Mesendoderm (in vitro differentiated cells): Measurements from ENCODE around the gene ANO4.
A peak's percentile ranks its signal among the peaks of the same experiment; 100 is the strongest.

ENCODE experiments used
- DNase-seq: peaks from one replicate; pipeline ENCODE4 v3.0.0; 2013
- H2AK5ac ChIP-seq: 2 replicates; pipeline ENCODE4 v1.6.1; 2013; ENCODE audit warnings: low read length, inconsistent platforms
- H2BK120ac ChIP-seq: 2 replicates; pipeline ENCODE4 v1.6.1; 2013; ENCODE audit warnings: low read depth, mild to moderate bottlenecking, low read length, moderate library complexity, mixed read lengths
- H2BK15ac ChIP-seq: replicated peaks from 2 replicates; pipeline ENCODE4 v1.6.1; 2013; ENCODE audit warnings: low read depth, mild to moderate bottlenecking, moderate library complexity
- H2BK5ac ChIP-seq: 2 replicates; pipeline ENCODE4 v1.6.1; 2013; ENCODE audit warnings: low read length, inconsistent platforms
- H3K18ac ChIP-seq: 2 replicates; pipeline ENCODE4 v1.6.1; 2013; ENCODE audit warnings: mild to moderate bottlenecking, low read length, mixed read lengths
- H3K23ac ChIP-seq: one replicate; pipeline ENCODE4 v1.6.1; 2013; ENCODE audit warnings: low read length
- H3K27ac ChIP-seq: 2 replicates; pipeline ENCODE4 v1.5.1; 2013; ENCODE audit warnings: low read depth, mild to moderate bottlenecking, inconsistent platforms, low read length, moderate library complexity
- H3K27me3 ChIP-seq: 2 replicates; pipeline ENCODE4 v1.6.1; 2013; ENCODE audit warnings: low read length, control low read depth, mild to moderate bottlenecking, inconsistent platforms; ENCODE audit not compliant: insufficient read depth, poor library complexity
- H3K36me3 ChIP-seq: 2 replicates; pipeline ENCODE4 v1.6.1; 2013; ENCODE audit warnings: low read length, inconsistent platforms; ENCODE audit not compliant: control insufficient read depth, insufficient read depth
- H3K4ac ChIP-seq: one replicate; pipeline ENCODE4 v1.6.1; 2013; ENCODE audit warnings: low read depth, mild to moderate bottlenecking, low read length, moderate library complexity
- H3K4me1 ChIP-seq: 2 replicates; pipeline ENCODE4 v1.6.1; 2013; ENCODE audit warnings: low read depth, low read length, inconsistent platforms; ENCODE audit not compliant: control insufficient read depth
- H3K4me2 ChIP-seq: 2 replicates; pipeline ENCODE4 v1.6.1; 2013; ENCODE audit warnings: low read length
- H3K4me3 ChIP-seq: 2 replicates; pipeline ENCODE4 v1.5.1; 2013; ENCODE audit warnings: mild to moderate bottlenecking, low read length
- H3K56ac ChIP-seq: one replicate; pipeline ENCODE4 v1.6.1; 2013; ENCODE audit warnings: low read length
- H3K79me1 ChIP-seq: 2 replicates; pipeline ENCODE4 v1.6.1; 2013; ENCODE audit warnings: low read length, inconsistent platforms
- H3K79me2 ChIP-seq: 2 replicates; pipeline ENCODE4 v1.6.1; 2013; ENCODE audit warnings: mild to moderate bottlenecking, low read length; ENCODE audit not compliant: control insufficient read depth, insufficient read depth
- H3K9ac ChIP-seq: 2 replicates; pipeline ENCODE4 v1.6.1; 2013; ENCODE audit warnings: low read length, inconsistent platforms
- H4K5ac ChIP-seq: one replicate; pipeline ENCODE4 v1.6.1; 2013; ENCODE audit warnings: low read length
- H4K8ac ChIP-seq: one replicate; pipeline ENCODE4 v1.6.1; 2013; ENCODE audit warnings: low read depth, mild to moderate bottlenecking, control low read depth, low read length, moderate library complexity
- WGBS: extraction: QIAGEN DNeasy Blood & Tissue Kit; methylation state at CpG from one replicate; pipeline ENCODE4 v1.1.7; 2013; ENCODE audit warnings: low lambda C conversion rate, missing lambda C conversion rate; ENCODE audit not compliant: insufficient coverage; ENCODE audit errors: extremely low coverage; 5-methylcytosine and 5-hydroxymethylcytosine counted together

ANO4 gene

GRCh38 chr12:100936661-100937060 lies 142.1 kb downstream of the ANO4 start:
- DNase-seq, result no peak
- H3K27ac ChIP-seq, result peak overlapping the region; percentile 49
- H3K36me3 ChIP-seq, result no peaks in the 10 kb centered on the region
- no peak overlapping the region for H4K8ac ChIP-seq
- H3K18ac ChIP-seq, result peak overlapping the region; percentile 92
- H2BK5ac ChIP-seq, result no peak overlapping the region
- peak overlapping the region; percentile 56 for H3K56ac ChIP-seq
- H2BK120ac ChIP-seq, result no peak overlapping the region
- no peak overlapping the region for H3K4me3 ChIP-seq
- no peak overlapping the region for H3K4me2 ChIP-seq
- H3K79me2 ChIP-seq, result no peaks in the 10 kb centered on the region
- H2BK15ac ChIP-seq, result no peak overlapping the region
- H2AK5ac ChIP-seq, result no peak overlapping the region
- WGBS, result no CpG with 5 or more reads among the region's 5 CpGs
- H3K79me1 ChIP-seq, result no peaks in the 10 kb centered on the region
- H3K4ac ChIP-seq, result no peak overlapping the region
- no peaks in the 10 kb centered on the region for H3K27me3 ChIP-seq
- no peak overlapping the region for H4K5ac ChIP-seq
- H3K9ac ChIP-seq, result no peak overlapping the region
- peaks cover 9% of the 10 kb centered on the region for H3K4me1 ChIP-seq
- no peak overlapping the region for H3K23ac ChIP-seq

GRCh38 chr12:100940503-100940902 lies 145.9 kb downstream of the ANO4 start:
- Histone ChIP-seq H3K4me1 (peaks cover 9% of the 10 kb centered on the region), H4K8ac (no peak overlapping the region), H3K79me2 (no peaks in the 10 kb centered on the region), H3K4me3 (no peak overlapping the region), H3K4ac (no peak overlapping the region), H3K18ac (no peak overlapping the region), H3K56ac (no peak overlapping the region), H2BK120ac (no peak overlapping the region), H3K27ac (no peak overlapping the region), H3K23ac (no peak overlapping the region), H3K79me1 (no peaks in the 10 kb centered on the region), H3K36me3 (no peaks in the 10 kb centered on the region), H2AK5ac (no peak overlapping the region), H3K9ac (no peak overlapping the region), H4K5ac (no peak overlapping the region), H3K4me2 (no peak overlapping the region), H2BK5ac (no peak overlapping the region), H2BK15ac (no peak overlapping the region), H3K27me3 (no peaks in the 10 kb centered on the region)
- no peak for DNase-seq
- WGBS, result no CpG with 5 or more reads among the region's 2 CpGs

GRCh38 chr12:100942984-100943749 lies 148.6 kb downstream of the ANO4 start:
- H2BK5ac ChIP-seq, result no peak overlapping the region
- H3K79me2 ChIP-seq, result no peaks in the 10 kb centered on the region
- no peak overlapping the region for H2BK120ac ChIP-seq
- H3K79me1 ChIP-seq, result no peaks in the 10 kb centered on the region
- WGBS, result no CpG with 5 or more reads among the region's 5 CpGs
- no peak overlapping the region for H4K8ac ChIP-seq
- H3K23ac ChIP-seq, result no peak overlapping the region
- no peak overlapping the region for H3K4me3 ChIP-seq
- no peaks in the 10 kb centered on the region for H3K27me3 ChIP-seq
- H3K9ac ChIP-seq, result no peak overlapping the region
- no peak overlapping the region for H3K4me2 ChIP-seq
- H2BK15ac ChIP-seq, result no peak overlapping the region
- no peaks in the 10 kb centered on the region for H3K4me1 ChIP-seq
- no peak overlapping the region for H3K4ac ChIP-seq
- H2AK5ac ChIP-seq, result no peak overlapping the region
- no peak overlapping the region for H3K18ac ChIP-seq
- no peak overlapping the region for H3K56ac ChIP-seq
- no peak overlapping the region for H3K27ac ChIP-seq
- DNase-seq, result no peak
- no peak overlapping the region for H4K5ac ChIP-seq
- H3K36me3 ChIP-seq, result no peaks in the 10 kb centered on the region

- Histone ChIP-seq H3K4me3 (no peak overlapping the region), H2BK5ac (no peak overlapping the region), H3K23ac (no peak overlapping the region), H3K4ac (no peak overlapping the region), H2BK15ac (no peak overlapping the region), H3K27me3 (no peaks in the 10 kb centered on the region), H3K79me2 (no peaks in the 10 kb centered on the region), H4K5ac (no peak overlapping the region), H3K27ac (no peak overlapping the region), H3K4me2 (no peak overlapping the region), H3K4me1 (peaks cover 8% of the 10 kb centered on the region), H3K18ac (no peak overlapping the region), H2AK5ac (no peak overlapping the region), H3K56ac (no peak overlapping the region), H2BK120ac (no peak overlapping the region), H3K36me3 (no peaks in the 10 kb centered on the region), H3K79me1 (no peaks in the 10 kb centered on the region), H4K8ac (no peak overlapping the region), H3K9ac (no peak overlapping the region)
- peak; percentile 65 for DNase-seq
- no CpG with 5 or more reads among the region's 1 CpG for WGBS
These were observed 157.2 kb downstream of the ANO4 start for GRCh38 chr12:100951756-100952155.

DNA sequence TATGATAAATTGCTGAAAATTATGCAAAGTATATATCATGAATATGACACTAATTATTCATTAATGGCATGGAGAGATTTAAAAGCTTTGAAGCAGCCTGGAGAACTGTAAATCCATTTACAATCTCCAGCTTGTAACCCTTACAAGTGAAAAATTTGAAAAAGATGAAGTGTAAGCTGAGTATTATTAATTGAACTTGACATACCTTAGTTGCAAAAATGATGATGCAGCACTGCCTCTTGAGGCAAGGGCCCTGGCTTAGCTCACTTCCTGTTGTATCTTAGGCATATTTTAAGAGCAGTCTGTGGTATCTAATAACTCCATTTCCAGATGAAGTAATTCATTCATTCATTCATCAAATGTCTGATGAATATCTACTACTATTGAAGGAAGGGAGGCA lies 158.6 kb downstream of the ANO4 start:
- H3K4me2 ChIP-seq, result no peak overlapping the region
- no peaks in the 10 kb centered on the region for H3K79me1 ChIP-seq
- DNase-seq, result no peak
- H3K4me1 ChIP-seq, result peaks cover 8% of the 10 kb centered on the region
- H2AK5ac ChIP-seq, result no peak overlapping the region
- H4K8ac ChIP-seq, result no peak overlapping the region
- H4K5ac ChIP-seq, result no peak overlapping the region
- H3K4me3 ChIP-seq, result no peak overlapping the region
- H3K18ac ChIP-seq, result no peak overlapping the region
- no peak overlapping the region for H2BK15ac ChIP-seq
- no peak overlapping the region for H2BK120ac ChIP-seq
- no peaks in the 10 kb centered on the region for H3K79me2 ChIP-seq
- H3K27me3 ChIP-seq, result no peaks in the 10 kb centered on the region
- no peak overlapping the region for H3K23ac ChIP-seq
- H3K9ac ChIP-seq, result no peak overlapping the region
- H3K4ac ChIP-seq, result no peak overlapping the region
- H3K56ac ChIP-seq, result no peak overlapping the region
- H3K27ac ChIP-seq, result no peak overlapping the region
- H3K36me3 ChIP-seq, result no peaks in the 10 kb centered on the region
- no peak overlapping the region for H2BK5ac ChIP-seq

DNA sequence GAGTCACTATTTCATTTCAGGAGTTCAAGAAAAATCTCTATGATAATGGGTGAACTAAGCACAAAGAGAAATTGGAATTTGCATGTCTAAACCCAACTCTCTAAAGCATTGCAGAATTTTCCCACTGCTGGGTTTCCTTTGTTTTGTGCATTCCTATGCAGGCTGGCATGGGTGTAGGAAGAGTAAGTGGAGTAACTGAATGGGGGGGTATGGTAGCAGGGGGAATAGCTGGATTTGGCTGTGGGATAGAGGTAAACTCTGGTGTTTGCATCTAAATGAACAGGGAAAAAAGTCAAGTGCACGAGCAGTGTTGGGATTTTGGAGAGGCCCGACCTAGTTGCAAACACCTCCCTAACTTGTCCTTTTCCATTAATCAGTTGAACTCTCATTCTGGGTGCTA lies 159.1 kb downstream of the ANO4 start:
- Histone ChIP-seq H3K4ac (no peak overlapping the region), H3K18ac (no peak overlapping the region), H2BK15ac (no peak overlapping the region), H3K56ac (no peak overlapping the region), H4K8ac (no peak overlapping the region), H2AK5ac (no peak overlapping the region), H4K5ac (no peak overlapping the region), H3K79me1 (no peaks in the 10 kb centered on the region), H3K23ac (no peak overlapping the region), H2BK120ac (no peak overlapping the region), H3K36me3 (no peaks in the 10 kb centered on the region), H3K4me2 (no peak overlapping the region), H3K79me2 (no peaks in the 10 kb centered on the region), H3K4me3 (no peak overlapping the region), H2BK5ac (no peak overlapping the region), H3K9ac (no peak overlapping the region), H3K27me3 (no peaks in the 10 kb centered on the region), H3K4me1 (peaks cover 8% of the 10 kb centered on the region), H3K27ac (no peak overlapping the region)
- WGBS, result no CpG with 5 or more reads among the region's 2 CpGs
- DNase-seq, result no peak
